Measurements from ENCODE around the gene DCST2. TPM values are rescaled to one million over a fixed set of nuclear protein-coding genes. Genes with fewer than 3 reads are reported as not detected.
A peak's percentile ranks its signal among the peaks of the same experiment; 100 is the strongest.

DCST2 gene
- polyA plus RNA-seq (ENCODE audit: insufficient read length in 4 of 4), result 1 to 10 TPM in 3 of 4 donors, under 1 TPM in 1; 0.78 to 2.7 (median 1.5) TPM

GRCh38 chr1:155033524-155033923, at the start of gene DCST2, which contains the start of gene DCST1:
Gene DCST2 (minus strand): TSS chr1:155033781. CDS start chr1:155033701, 80 bp downstream.
Gene DCST1 (plus strand): TSS chr1:155033824. CDS start chr1:155034037, 213 bp downstream.
- no peak for DNase-seq (ENCODE audit: low read depth in 4 of 4, low spot score in 3 of 4)

GRCh38 chr1:155083052-155083541, 49.5 kb upstream of the DCST2 start:
- DNase-seq (ENCODE audit: low read depth in 4 of 4, low spot score in 3 of 4), result no peak

- no peak for DNase-seq (ENCODE audit: low read depth in 4 of 4, low spot score in 3 of 4)
Measured at GRCh38 chr1:155082301-155083051, 48.9 kb upstream of the DCST2 start.

- DNase-seq (ENCODE audit: low read depth in 4 of 4, low spot score in 3 of 4), result no peak
Measured at GRCh38 chr1:155081472-155082300, 48.1 kb upstream of the DCST2 start.

- peak in 1 of 4 donors; percentile 71 for DNase-seq (ENCODE audit: low read depth in 4 of 4, low spot score in 3 of 4)
Measured at GRCh38 chr1:155080312-155081228, 47.0 kb upstream of the DCST2 start.

GRCh38 chr1:155079487-155080311, 46.1 kb upstream of the DCST2 start:
- DNase-seq (ENCODE audit: low read depth in 4 of 4, low spot score in 3 of 4), result no peak

GRCh38 chr1:155079210-155079486, 45.6 kb upstream of the DCST2 start:
- DNase-seq (ENCODE audit: low read depth in 4 of 4, low spot score in 3 of 4), result no peak

- no peak for DNase-seq (ENCODE audit: low read depth in 4 of 4, low spot score in 3 of 4)
Measured at GRCh38 chr1:155078469-155079209, 45.1 kb upstream of the DCST2 start, which contains the start of gene EFNA3. Gene EFNA3 (plus strand): TSS chr1:155078837. CDS start chr1:155078942, 105 bp downstream.

- DNase-seq (ENCODE audit: low read depth in 4 of 4, low spot score in 3 of 4), result no peak
Measured at GRCh38 chr1:155077758-155078445, 44.3 kb upstream of the DCST2 start.

- no peak for DNase-seq (ENCODE audit: low read depth in 4 of 4, low spot score in 3 of 4)
Measured at GRCh38 chr1:155077346-155077745, 43.8 kb upstream of the DCST2 start.

GRCh38 chr1:155076371-155076770, 42.8 kb upstream of the DCST2 start:
- DNase-seq (ENCODE audit: low read depth in 4 of 4, low spot score in 3 of 4), result no peak

- DNase-seq (ENCODE audit: low read depth in 4 of 4, low spot score in 3 of 4), result no peak
Measured at GRCh38 chr1:155075535-155075934, 42.0 kb upstream of the DCST2 start.

- DNase-seq (ENCODE audit: low read depth in 4 of 4, low spot score in 3 of 4), result no peak
Measured at GRCh38 chr1:155073377-155074242, 40.0 kb upstream of the DCST2 start.

GRCh38 chr1:155072531-155073289, 39.1 kb upstream of the DCST2 start:
- no peak for DNase-seq (ENCODE audit: low read depth in 4 of 4, low spot score in 3 of 4)

- DNase-seq (ENCODE audit: low read depth in 4 of 4, low spot score in 3 of 4), result no peak
Measured at GRCh38 chr1:155071701-155072100, 38.1 kb upstream of the DCST2 start.

GRCh38 chr1:155070721-155071569, 37.4 kb upstream of the DCST2 start:
- no peak for DNase-seq (ENCODE audit: low read depth in 4 of 4, low spot score in 3 of 4)

All from left renal pelvis (tissue), 4 donors.